Middle frontal gyrus (tissue), 1 donor: Measurements from ENCODE around the gene FIBCD1.
A peak's percentile ranks its signal among the peaks of the same experiment; 100 is the strongest.
"Not testable (repeated sequence)": the region's sequence is repeated elsewhere in the genome, so short reads cannot be mapped to it uniquely, and the experiment has no call there.

Source experiments
- DNase-seq: peaks from one replicate; pipeline ENCODE4 v3.0.0-alpha.2; 2015; ENCODE audit warnings: low spot score; ENCODE audit errors: extremely low spot score

Gene FIBCD1

DNA sequence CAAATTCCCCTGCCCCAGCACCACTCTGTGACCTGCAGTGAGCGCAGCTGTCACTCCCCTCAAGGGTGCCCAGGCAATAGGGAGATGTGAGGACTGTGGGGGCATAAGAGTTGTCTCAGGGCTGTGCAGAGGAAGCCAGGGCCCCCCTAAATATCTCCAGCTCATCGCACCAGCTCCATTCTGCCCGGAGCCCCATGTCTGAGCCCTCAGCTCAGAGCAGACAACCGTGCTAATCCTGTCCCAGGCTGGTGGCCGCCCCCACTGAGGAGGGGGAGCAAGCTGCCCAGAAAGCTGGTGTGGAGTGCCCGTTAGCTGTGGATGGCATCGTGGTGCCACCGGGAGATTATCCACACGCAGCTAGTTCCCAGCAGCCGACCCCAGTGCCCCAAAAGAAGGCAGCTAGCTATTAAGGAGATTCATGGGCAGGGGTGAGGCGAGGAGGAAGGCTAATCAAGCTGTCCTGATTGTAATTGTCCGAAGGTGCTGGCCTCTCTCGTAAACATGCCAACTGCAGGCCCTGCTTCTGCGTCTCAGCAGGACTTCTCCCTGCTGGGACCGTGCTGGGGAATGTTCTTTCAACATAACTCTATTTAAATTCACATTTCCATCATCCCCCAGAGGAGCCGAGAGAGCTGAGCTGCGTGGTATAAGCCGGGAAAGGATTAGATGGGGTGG is 17.0 kb upstream of the FIBCD1 start:
- DNase-seq, result no peak

DNA sequence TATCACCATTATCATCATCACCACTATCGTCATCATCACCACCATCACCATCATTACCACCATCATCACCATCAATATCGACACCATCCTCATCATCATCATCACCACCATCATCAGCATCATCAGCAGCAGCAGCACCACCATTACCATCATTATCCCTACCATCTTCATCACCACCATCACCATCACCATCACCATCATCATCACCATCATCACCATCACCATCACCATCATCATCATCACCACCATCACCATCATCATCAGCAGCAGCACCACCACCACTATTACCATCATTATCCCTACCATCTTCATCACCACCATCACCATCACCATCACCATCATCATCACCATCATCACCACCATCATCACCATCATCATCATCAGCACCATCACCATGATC is 15.9 kb upstream of the FIBCD1 start:
- not testable (repeated sequence) for DNase-seq

DNA sequence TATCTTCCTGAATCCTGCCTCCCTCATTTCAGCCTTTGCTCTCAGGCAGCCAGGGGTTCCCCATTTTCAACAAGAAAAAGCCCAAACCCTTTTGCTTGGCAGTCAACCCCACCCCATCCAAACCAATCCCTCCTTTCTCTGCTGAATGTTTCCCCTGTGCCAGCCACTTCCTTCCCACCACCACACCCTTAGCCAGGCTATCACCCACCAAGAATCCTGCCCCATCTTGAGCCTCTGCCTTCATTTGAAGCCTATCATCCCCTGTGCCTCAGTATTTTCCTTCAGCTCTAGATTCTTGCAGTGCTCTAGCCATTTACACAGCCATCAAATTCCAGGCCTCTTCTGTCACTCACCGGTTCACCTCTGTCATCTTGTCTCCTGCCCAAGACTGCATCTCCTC is 15.3 kb upstream of the FIBCD1 start:
- DNase-seq, result no peak

DNA sequence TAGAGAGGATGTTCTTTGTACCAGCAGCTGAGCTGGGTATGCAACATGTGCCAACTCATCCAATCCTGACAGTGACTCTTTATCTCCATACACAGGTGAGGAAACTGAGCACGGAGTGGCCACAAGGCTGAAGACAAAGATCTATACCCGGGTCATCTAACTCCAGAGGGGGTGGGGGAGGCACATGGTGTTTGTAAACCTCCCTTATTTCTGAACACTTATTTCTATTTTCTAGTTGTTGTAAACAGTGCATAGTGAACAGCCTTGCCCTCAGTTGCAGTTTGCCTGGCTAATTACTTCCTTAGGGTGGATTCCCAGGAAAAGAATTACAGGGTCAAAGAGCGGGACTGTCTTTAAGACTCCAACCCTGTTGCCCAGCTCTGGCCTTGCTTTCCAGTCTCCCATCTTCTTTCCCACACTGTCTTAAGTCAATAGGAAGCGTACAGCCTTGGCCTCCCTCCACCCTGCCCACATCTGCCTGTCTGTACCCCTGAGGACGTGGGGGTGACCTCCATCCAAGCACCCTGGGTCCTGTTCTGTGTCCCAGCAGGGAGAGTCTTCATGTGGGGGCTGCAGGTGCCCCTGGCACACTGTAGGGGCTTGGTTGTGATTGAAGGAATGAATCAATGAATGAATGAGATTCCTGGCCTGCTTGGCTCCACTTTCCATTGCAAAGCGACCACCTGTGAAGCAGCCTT is 13.2 kb upstream of the FIBCD1 start:
- no peak for DNase-seq

DNA sequence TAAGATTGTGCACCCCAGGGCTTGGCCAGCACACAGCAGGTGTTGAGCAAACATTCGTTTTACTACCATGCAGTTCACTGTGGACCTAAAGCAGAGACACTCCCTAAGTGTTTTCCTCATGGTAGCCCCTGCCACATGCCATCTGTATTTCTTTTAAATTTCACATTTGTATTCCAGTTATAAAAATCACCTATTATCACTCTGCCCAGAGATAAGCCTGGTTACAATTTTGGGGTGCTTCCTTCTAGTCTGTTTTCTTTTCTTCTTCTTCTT is 10.9 kb upstream of the FIBCD1 start:
- no peak for DNase-seq

DNA sequence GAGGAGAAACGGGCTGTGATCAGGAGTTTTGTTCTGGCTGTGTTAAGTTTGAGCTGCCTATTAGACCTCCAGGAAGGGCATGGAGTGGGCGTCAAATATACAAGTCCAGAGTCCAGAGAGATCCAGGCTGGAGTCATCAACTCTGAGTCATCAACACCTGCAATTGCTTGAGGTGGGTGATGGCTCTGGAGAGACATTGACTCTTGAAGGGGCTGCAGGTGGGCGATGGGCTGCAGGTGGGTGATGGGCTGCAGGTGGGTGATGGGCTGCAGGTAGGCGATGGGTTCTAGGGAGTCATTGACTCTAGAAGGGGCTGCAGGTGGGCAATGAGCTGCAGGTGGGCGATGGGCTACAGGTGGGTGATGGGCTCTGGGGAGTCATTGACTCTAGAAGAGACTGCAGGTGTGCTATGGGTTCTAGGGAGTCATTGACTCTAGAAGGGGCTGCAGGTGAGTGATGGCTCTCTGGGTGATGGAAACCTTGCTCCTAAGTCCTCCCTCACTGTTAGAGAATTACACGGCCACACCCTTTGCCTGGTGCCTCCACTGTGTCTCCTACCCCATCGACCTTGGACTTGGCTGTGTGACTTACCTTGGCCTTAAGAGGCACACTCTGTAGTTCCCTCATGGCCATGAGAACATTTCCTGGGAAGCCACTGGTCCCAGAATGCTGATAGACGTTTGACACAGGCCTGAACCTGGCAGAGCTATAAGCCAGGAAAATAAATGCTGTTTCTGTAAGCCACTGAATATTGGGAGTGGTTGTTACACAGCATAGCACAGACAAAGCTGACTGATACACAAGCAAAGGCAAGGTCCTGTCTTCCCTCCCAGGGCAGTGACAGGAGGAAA is 10.4 kb upstream of the FIBCD1 start:
- DNase-seq, result no peak

DNA sequence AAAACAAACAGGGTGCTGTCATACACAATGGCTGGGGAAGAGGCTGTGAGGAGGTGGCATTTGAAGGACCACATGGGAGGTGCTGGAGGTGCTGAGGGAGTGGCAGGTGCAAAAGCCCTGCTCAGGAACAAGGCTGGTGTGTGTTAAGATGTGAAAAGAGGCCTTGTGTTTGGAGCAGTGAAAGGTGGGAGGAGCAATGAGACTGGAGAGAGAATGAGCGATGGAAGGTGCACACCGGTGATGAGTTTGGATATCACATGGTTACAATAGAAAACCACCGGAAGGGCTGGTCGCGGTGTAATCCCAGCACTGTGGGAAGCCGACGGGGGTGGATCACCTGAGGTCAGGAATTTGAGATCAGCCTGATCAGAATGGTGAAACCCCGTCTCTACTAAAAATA is 9.2 kb upstream of the FIBCD1 start:
- DNase-seq, result no peak

DNA sequence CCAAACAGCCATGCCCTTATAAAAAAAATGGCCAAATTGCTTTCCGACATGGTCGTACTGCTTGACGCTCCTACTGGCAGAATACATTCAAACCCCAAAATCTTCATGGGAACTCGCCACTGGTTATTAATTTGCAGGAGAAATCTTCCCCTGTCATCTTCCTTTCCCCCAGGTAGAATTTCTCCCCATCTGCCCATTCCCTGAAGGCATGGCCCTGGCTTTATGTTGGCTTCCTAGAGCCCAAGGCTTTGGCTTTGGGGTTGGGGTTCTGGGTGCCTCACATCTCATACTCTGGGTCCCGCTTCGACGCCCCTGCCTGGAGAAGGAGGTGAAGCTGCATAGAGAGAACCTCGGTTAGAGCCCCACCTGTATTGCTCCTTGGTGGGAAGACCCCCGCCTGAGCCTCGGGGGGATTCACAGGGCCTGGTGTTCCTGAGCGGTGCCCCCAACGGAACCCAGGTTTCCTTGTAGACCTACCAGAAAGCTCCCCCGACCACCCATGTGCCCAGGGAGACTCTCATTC is 8.6 kb upstream of the FIBCD1 start:
- no peak for DNase-seq

DNA sequence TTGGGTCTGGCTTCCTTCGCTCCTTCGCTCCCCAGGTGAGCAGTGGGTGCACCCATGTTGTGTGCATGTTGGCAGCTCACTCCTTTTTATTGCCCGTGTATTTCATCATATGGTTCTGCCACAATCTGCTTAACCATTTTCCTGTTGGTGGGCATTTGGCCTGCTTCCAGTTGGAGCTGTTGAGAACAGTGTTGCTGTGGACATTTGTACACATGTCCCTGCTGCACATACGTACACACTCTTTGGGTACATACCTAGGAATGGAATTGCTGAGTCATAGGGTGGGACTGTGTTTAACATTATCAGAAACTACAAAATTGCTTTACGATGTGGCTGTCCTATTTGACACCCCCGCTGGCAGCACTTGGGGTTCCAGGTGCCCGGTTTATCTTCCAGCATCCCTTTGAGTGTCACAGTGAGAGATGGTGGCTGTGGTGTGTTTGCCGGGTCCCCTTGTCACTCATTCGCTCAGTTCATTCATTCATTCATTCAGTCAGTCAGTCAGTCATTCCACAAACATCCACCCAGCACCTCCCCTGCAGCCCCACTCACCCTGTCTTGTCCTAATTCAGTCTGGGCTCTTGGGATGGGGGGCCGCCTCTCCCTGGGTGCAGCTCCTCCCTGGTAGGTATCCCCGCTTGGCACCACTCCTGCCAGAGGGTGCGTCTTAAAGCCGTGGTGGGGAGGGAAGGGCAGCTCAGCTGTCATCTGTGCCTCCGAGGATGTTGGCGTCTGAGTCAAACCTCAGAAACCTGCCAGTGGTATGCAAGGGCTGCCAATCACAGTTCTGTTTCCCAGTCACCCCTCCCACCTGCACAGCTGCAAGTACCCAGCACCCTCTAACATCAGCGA is 7.9 kb upstream of the FIBCD1 start:
- DNase-seq, result no peak

DNA sequence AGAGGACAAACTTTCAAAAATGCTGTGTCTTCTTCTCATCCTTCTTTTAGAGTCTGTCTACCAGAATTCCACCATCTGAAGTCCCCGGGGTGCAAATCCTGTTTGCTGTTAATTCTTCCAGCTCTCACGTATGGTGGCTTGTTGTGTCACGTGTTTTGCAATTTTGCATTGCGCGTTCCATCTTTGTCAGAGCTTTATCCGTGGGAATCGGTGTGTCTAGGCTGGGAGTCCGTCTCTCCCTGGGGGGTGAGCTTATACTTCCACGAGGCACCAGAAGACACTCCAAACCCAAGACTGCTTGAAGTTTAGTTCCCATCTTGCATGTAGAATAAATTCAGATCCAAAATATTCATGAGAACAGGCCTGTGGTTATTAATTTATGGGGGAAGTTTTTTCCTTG is 6.1 kb upstream of the FIBCD1 start:
- no peak for DNase-seq

DNA sequence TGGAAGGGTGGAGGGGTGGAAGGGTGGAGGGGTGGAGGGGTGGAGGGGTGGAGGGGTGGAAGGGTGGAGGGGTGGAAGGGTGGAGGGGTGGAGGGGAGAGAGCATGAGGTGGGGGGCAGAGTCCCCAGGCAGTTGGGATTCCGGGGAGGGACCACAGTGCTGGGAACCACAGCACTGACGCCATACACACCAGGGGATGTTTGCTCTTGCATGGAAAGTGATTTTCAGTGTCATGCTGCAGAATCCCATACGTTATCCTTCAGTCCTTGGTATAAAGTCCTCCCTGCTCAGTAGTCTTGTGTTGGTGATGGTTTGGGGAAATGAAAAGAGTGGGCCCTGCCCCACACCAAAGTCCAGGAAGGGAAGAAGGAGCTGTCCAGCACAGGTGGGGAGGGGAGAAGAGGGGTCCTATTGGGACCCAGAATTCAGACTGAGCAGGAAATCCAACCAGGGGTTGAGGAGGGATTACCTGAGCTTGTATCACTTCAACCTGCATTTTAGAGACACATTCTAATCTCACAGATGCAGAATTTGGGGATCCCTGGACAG is 5.5 kb upstream of the FIBCD1 start:
- no peak for DNase-seq

DNA sequence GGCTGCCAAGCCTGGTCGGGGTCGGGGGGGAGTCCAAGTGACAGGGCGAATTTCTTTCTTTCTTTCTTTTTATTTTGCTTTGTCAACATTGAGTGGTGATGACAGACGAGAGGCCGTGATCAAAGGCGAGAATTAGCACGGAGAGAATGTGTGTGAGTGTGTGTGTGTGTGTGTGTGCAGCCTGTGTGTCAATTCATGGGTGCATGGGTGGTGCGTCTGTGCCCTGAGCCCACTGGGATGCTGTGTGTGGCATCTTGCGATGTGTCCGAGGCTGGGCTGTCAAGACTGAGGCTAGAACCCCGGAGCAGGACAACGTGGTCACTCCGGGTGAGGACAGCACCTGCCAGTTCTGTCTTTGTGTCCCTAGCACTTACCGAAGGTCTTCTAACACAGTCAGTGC is 4.7 kb upstream of the FIBCD1 start:
- no peak for DNase-seq

DNA sequence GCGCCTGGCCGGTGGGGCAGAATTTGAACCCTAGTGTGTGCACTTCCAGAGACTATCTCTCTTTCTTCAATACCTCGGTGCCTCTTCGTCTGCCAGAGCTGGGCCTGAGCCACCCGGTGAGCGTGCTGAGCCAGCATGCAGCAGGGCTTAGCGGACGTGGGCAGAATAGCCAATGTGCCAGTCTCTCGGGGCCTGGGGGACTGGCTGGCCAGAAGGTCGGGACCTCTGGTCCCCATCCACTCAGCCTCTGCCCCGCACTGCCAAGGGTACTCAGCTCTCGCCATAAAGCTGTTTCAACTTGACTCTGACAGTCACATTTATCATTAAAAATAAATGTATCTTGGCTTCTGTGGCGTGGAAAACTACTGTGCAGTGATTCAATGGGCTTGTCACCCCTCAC is 4.2 kb upstream of the FIBCD1 start:
- DNase-seq, result no peak

DNA sequence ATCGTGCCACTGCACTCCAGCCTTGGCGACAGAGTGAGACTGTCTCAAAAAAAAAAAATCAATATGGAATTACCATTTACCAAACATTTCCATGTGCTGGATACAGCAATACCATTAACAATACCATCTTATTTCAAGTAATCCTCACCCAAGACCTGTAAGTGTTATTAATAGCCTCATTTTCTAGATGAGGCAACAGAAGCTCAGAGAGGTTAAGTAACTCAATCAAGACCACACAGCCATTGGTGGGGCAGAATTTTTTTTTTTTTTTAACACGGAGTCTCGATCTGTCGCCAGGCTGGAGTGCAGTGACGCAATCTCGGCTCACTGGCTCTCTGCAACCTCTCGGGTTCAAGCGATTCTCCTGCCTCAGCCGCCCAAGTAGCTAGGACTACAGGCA is 3.6 kb upstream of the FIBCD1 start:
- no peak for DNase-seq

DNA sequence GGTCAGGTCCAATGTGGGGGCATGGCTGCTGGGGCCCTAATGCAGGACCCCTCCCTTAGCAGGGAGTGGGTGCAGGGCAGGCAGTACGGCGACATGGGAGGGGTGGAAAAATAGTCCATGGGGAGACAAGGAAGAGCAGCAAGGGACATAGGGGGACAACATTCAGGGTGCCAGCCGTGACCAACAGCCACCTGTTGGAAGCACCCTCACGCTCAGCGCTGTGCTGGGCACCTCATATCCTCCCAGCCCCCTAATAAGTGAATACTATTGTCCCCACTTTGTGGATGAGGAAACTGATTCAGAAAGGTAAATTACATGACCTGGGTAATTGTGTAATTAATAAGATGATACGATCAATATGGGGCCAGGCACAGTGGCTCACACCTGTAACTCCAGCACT is 3.0 kb upstream of the FIBCD1 start:
- DNase-seq, result no peak

DNA sequence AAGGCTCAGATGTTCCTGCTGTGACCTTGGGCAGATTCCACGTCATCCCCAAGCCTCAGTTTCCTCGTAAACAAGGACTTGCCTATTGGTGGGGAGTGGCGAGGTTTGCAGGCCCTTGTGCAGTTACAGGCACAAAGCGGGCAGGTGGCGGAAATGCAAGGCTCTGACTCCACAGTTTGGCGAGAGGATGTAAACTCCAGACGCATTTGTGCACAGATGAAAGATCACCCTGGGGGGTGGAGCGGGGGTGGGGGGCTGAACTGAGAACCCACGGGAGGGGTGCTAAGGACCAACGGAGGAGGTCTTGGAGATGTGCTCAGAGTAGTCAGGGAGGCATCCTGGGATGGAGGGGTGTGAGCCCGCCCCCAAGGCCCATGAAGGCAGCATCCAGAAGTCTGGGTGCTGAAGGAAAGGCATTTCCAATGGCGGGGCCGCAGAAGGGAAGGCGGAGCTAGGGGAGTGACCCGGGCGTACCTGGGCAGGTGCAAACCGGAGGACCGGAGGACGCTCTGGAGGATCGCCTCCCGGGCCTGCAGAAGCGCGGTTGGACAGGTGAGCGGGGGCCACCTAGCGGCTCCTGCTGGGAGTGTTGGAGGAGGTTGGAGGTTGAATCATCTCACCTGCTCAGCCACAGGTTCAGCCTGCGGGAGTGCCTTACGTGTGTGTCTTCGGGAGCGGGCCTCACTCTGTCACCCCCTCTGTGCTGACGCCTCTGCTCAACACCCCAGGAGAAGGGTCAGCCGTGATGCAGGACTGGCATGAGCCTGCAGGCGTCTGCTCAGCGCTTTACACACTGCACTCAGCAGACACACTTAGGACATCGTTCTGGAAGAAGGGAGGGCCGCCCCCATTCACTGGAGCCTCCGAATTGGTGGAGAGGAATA is 1.9 kb upstream of the FIBCD1 start:
- DNase-seq, result peak; percentile 5

DNA sequence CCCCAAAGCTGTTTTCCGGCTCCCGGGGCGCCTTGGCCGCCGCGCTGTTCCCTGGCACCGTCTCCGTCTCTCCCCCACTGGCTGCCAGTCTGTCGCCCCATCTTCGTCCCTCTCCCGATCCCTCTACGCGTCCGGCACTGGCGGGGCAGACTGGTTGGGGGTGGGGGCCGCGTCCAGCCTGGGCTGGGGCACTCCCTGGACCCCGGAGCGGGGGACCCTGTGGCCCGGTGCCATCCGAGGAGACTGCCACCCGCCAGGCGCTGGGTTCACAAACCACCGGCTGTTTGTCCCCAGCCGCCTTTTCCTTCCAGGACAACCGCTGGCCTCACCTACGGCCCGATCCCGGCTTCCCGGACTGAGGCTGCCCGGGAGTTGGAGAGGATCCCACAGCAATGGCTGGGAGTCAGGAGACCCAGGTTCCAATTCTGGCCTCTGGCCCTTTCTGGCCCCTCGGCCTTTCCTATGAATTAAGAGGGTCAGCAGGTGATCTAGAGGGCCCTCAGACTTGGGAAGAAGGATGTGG is 1.0 kb upstream of the FIBCD1 start:
- no peak for DNase-seq

DNA sequence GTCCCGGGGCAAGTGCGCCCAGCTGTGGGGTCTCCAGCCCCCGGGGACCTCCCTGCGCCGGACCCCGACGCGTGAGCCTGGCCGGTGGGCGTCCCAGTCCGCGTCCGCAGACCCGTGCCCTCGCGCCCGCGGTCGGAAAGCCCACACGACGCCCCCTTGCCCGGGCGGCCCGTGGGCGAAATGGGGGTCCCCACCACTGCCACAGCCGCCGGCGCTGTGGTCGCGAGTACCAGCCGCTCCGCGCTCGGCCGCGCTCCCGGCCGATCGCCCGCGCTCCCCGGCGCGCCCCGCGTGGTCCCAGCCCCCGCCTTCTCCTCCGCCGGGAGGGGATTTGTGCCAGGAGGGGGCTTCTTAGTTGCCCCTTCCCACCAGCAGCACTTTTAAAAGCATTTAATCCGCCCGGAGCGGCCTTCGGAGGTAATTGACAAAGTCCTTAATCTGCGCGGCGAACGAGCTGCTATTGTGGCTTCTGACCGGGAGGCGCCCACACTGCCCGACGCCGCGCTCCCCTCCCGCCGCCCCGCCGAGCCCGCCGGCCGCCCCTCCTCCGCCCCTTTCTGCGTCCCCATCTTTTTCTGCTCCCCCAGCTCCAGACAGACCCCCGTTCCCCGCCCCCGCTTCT is 469 bp upstream of the FIBCD1 start:
- no peak for DNase-seq

DNA sequence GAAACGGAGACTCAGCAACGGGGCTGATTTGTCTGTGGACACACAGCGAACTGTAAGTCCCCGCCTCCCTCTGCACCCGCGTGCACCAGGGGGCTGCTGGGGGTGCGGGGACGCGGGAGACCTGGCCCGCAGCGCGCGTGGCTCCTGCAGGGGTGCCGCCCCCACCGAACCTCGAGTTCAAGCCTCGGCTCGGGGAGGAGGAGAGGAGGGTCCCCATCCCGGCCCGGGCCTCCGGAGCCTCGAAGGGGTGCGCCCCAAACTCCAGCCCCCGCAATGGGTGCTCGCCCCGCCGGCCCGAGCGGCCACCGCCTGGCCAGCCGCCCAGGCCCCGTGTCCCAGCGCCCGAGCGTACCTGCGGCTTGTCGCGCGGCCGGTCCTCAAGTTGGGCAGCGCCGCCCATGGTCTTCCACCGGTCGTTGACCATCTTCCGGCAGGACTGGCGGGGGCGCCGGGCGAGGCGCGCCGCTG is 829 bp downstream of the FIBCD1 start:
- no peak for DNase-seq
